B cell (primary cell): ENCODE results near the gene HMG20A. TPM values are rescaled to one million over a fixed set of nuclear protein-coding genes. Genes with fewer than 3 reads are reported as not detected.

ENCODE experiments used
- ATAC-seq: fragments of 200-7000 bp; cut with Tn5 transposase; one replicate; pipeline ENCODE4 v1.10.0; 2021; ENCODE audit warnings: low read depth, mild to moderate bottlenecking, moderate number of reproducible peaks, moderate library complexity
- CTCF ChIA-PET: fragments of 350-600 bp; sonication (Branson Sonifier 250); formaldehyde crosslinking; loops from one replicate; lab custom pipeline; 2021; ENCODE audit warnings: antibody characterized with exemption, inconsistent platforms; lab: Charles Lee
- POLR2A ChIA-PET: fragments of 350-600 bp; sonication (Branson Sonifier 250); formaldehyde crosslinking; loops from one replicate; lab custom pipeline; 2021; ENCODE audit warnings: antibody characterized with exemption; lab: Charles Lee
- DNase-seq: peaks from one replicate; pipeline ENCODE4 v3.0.0; 2013
- H2AFZ ChIP-seq: 2 replicates; pipeline ENCODE4 v1.6.1; 2012; ENCODE audit warnings: mild to moderate bottlenecking, low read depth, low read length; ENCODE audit not compliant: insufficient read depth, poor library complexity, severe bottlenecking
- H3K27ac ChIP-seq, 2 donors: 1 replicate in 1 of 2; 2 replicates in 1 of 2; pipeline ENCODE4 v1.5.1; 2012 to 2013; ENCODE audit warnings: low read length in 2 of 2, mild to moderate bottlenecking in 2 of 2, moderate library complexity in 1 of 2
- H3K27me3 ChIP-seq, 4 experiments: fragments of 200-600 bp in 1 of 4; sonication (generic) in 1 of 4; replicated peaks in 1 of 4; 1 replicate in 2 of 4; 2 replicates in 2 of 4; pipeline versions ENCODE4 v1.6.1 to v1.7.0; 2013 to 2016; ENCODE audit warnings: low read length in 3 of 4, mild to moderate bottlenecking in 2 of 4, mixed read lengths in 1 of 4, moderate library complexity in 1 of 4; ENCODE audit not compliant: insufficient read depth in 4 of 4, control insufficient read depth in 3 of 4; ENCODE audit errors: control extremely low read depth in 1 of 4
- H3K36me3 ChIP-seq, 2 experiments: replicated peaks in 1 of 2; 1 replicate in 1 of 2; 2 replicates in 1 of 2; pipeline versions ENCODE4 v1.6.1 to v1.7.1; 2013; ENCODE audit warnings: low read length in 1 of 2; ENCODE audit not compliant: insufficient read depth in 2 of 2, control insufficient read depth in 1 of 2; ENCODE audit errors: control extremely low read depth in 1 of 2, extremely low read depth in 1 of 2
- H3K4me1 ChIP-seq, 2 donors: fragments of 200-600 bp in 1 of 2; sonication (generic) in 1 of 2; 1 replicate in 1 of 2; 2 replicates in 1 of 2; pipeline versions ENCODE4 v1.5.1 to v1.6.1; 2013 to 2017; ENCODE audit warnings: low read length in 2 of 2; ENCODE audit not compliant: control insufficient read depth in 2 of 2, insufficient read depth in 2 of 2
- H3K4me2 ChIP-seq: replicated peaks from 2 replicates; pipeline ENCODE3; 2012; ENCODE audit warnings: mild to moderate bottlenecking, low read depth, low read length; ENCODE audit not compliant: poor library complexity, severe bottlenecking
- H3K4me3 ChIP-seq, 5 experiments: fragments of 200-600 bp in 1 of 5; sonication (generic) in 1 of 5; 1 replicate in 3 of 5; 2 replicates in 2 of 5; pipeline versions ENCODE4 v1.5.1 to v1.7.0; 2011 to 2016; ENCODE audit warnings: low read length in 4 of 5, mild to moderate bottlenecking in 4 of 5, low read depth in 2 of 5, control low read depth in 1 of 5, moderate library complexity in 1 of 5; ENCODE audit not compliant: insufficient read depth in 1 of 5; ENCODE audit errors: control extremely low read depth in 1 of 5, extremely low read depth in 1 of 5
- H3K79me2 ChIP-seq: fragments of 200-600 bp; sonication (generic); one replicate; pipeline ENCODE4 v1.6.0; 2016; ENCODE audit warnings: low read length; ENCODE audit not compliant: control insufficient read depth, insufficient read depth
- H3K9ac ChIP-seq: fragments of 200-600 bp; sonication (generic); 2 replicates; pipeline ENCODE4 v1.6.1; 2017; ENCODE audit warnings: mild to moderate bottlenecking, low read length, moderate library complexity
- H3K9me3 ChIP-seq, 3 donors: one replicate each; pipeline versions ENCODE4 v1.6.1 to v1.7.1; 2013; ENCODE audit warnings: low read length in 2 of 3; ENCODE audit not compliant: control insufficient read depth in 2 of 3, insufficient read depth in 1 of 3; ENCODE audit errors: control extremely low read depth in 1 of 3
- H4K20me1 ChIP-seq: 2 replicates; pipeline ENCODE4 v1.6.0; 2012; ENCODE audit warnings: mild to moderate bottlenecking, low read length; ENCODE audit not compliant: insufficient read depth, control insufficient read depth, poor library complexity, severe bottlenecking
- H3K27ac Mint-ChIP-seq: one replicate; pipeline ENCODE4 v1.8.0; 2021; ENCODE audit warnings: mixed read lengths
- H3K27me3 Mint-ChIP-seq: one replicate; pipeline ENCODE4 v1.8.0; 2021; ENCODE audit warnings: mixed read lengths
- H3K4me1 Mint-ChIP-seq: one replicate; pipeline ENCODE4 v1.8.0; 2021; ENCODE audit warnings: mixed read lengths
- H3K4me3 Mint-ChIP-seq: one replicate; pipeline ENCODE4 v1.8.0; 2021; ENCODE audit warnings: mixed read lengths
- H3K9me3 Mint-ChIP-seq: one replicate; pipeline ENCODE4 v1.8.0; 2022; ENCODE audit warnings: mixed read lengths; ENCODE audit not compliant: insufficient read depth
- CTCF ChIP-seq: fragments of 200-600 bp; IDR thresholded peaks from one replicate; pipeline ENCODE4 v1.8.0; 2022; ENCODE audit warnings: antibody characterized with exemption, mild to moderate bottlenecking
- EZH2 ChIP-seq: IDR thresholded peaks from 2 replicates; pipeline ENCODE4 v1.6.1; 2012; ENCODE audit warnings: borderline replicate concordance, low read depth, mild to moderate bottlenecking, moderate library complexity, low read length; ENCODE audit not compliant: insufficient read depth, poor library complexity, severe bottlenecking
- WGBS: methylation state at CpG from one replicate; pipeline ENCODE4 v1.1.5; 2013; ENCODE audit warnings: missing lambda C conversion rate; ENCODE audit not compliant: insufficient coverage; 5-methylcytosine and 5-hydroxymethylcytosine counted together
- intact Hi-C: fragments of 100-400 bp; cut with micrococcal nuclease; formaldehyde crosslinking; loops from one replicate; pipeline ENCODE4 v1.10.0; 2022
- polyA plus RNA-seq: library from polyadenylated mRNA; depleted of rRNA; stranded (reverse); fragments of >200 nt; gene quantifications from 2 replicates; pipeline ENCODE4 v1.2.3, GENCODE V29; 2012
- total RNA-seq, 2 donors: library from RNA; stranded (reverse); fragments of 120-200 nt in 1 of 2; gene quantifications; 1 replicate in 1 of 2; 2 replicates in 1 of 2; pipeline versions ENCODE4 v1.2.3 to v1.2.4, GENCODE V29; 2013 to 2022

HMG20A gene
- total and polyA plus RNA-seq, 2 donors (not counting 1 experiment from before 2014, with no cell fraction given), result 26.1 to 63.5 TPM

GRCh38 chr15:77468896-77469295 is 48.2 kb downstream of the HMG20A start:
- no CpG with 5 or more reads among the region's 3 CpGs for WGBS
- Mint-ChIP-seq H3K27me3 (no peaks in the 10 kb centered on the region), H3K4me3 (no peak overlapping the region), H3K9me3 (no peaks in the 10 kb centered on the region), H3K27ac (no peak overlapping the region), H3K4me1 (no peaks in the 10 kb centered on the region)
- Histone ChIP-seq H3K9ac (no peak overlapping the region), H3K4me1 (no peaks in the 10 kb centered on the region), H3K4me2 (no peak overlapping the region), H3K79me2 (no peaks in the 10 kb centered on the region), H3K4me3 (no peak overlapping the region), H3K9me3 (no peaks in the 10 kb centered on the region), H3K27ac (no peak overlapping the region), H3K27me3 (no peaks in the 10 kb centered on the region), H2AFZ (no peak overlapping the region), H3K36me3 (peaks cover 0 to 55% of the 10 kb centered on the region in 2 experiments), H4K20me1 (no peaks in the 10 kb centered on the region)
- POLR2A ChIA-PET, result no interaction called here
- TF ChIP-seq EZH2, result no peak
- TF ChIP-seq CTCF, result no peak
- CTCF ChIA-PET, result interaction anchor here (0.6 kb wide), 1 partner anchor 1031 kb away, joined by 4 read pairs; no protein-coding TSS in a partner anchor
- DNase-seq (no peak), ATAC-seq (no peak)
- intact Hi-C loops, result no loop called here

DNA sequence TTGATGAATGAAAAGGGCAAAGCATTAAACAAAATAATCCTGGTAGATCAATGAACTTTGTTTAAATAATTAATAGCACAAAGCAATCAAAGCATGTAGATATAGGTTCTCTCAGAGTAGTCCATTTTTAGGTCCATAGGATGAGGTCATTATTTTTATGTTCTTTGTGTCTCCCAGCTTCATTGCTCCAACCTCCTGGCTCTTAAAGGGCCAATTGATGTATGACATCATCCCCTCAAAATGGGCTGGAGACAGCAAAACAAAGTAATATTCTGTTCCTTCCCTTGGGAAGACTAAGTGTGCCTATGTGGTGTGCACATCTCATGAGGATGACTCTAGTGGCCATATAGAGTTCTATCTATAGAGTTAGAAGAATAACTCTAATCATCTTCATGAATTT is 49.5 kb downstream of the HMG20A start:
- H2AFZ ChIP-seq, result no peak overlapping the region
- no peaks in the 10 kb centered on the region for H3K79me2 ChIP-seq
- no peaks in the 10 kb centered on the region for H4K20me1 ChIP-seq
- Mint-ChIP-seq H3K4me1 (no peaks in the 10 kb centered on the region), H3K4me3 (no peak overlapping the region), H3K27ac (no peak overlapping the region), H3K27me3 (no peaks in the 10 kb centered on the region), H3K9me3 (no peaks in the 10 kb centered on the region)
- CTCF ChIA-PET, result no interaction called here
- H3K36me3 ChIP-seq, result peaks cover 0 to 55% of the 10 kb centered on the region in 2 experiments
- POLR2A ChIA-PET, result no interaction called here
- H3K9ac ChIP-seq, result no peak overlapping the region
- TF ChIP-seq EZH2 (no peak), CTCF (no peak)
- no peaks in the 10 kb centered on the region for H3K9me3 ChIP-seq
- intact Hi-C loops, result no loop called here
- H3K4me2 ChIP-seq, result no peak overlapping the region
- H3K4me3 ChIP-seq, result no peak overlapping the region
- DNase-seq (no peak), ATAC-seq (no peak)
- no peaks in the 10 kb centered on the region for H3K4me1 ChIP-seq
- H3K27me3 ChIP-seq, result no peaks in the 10 kb centered on the region
- no peak overlapping the region for H3K27ac ChIP-seq
